Heart right ventricle (tissue), 16 donors: ENCODE measurements around the gene C13orf46. TPM values are rescaled to one million over a fixed set of nuclear protein-coding genes. Genes with fewer than 3 reads are reported as not detected.
A peak's percentile ranks its signal among the peaks of the same experiment; 100 is the strongest.

Source experiments
- ATAC-seq, 8 donors: fragments of 200-7000 bp; cut with Tn5 transposase; one replicate each; pipeline ENCODE4 v1.9.1; 2020; ENCODE audit warnings: mild to moderate bottlenecking in 8 of 8, moderate library complexity in 8 of 8, moderate number of reproducible peaks in 1 of 8
- DNase-seq, 2 donors: peaks; one replicate each; pipeline ENCODE4 v3.0.0-alpha.2; 2020
- H3K27ac ChIP-seq, 10 donors: fragments of 200-600 bp; sonication (generic) in 2 of 10; one replicate each; pipeline versions ENCODE4 v1.5.0 to v1.8.0; 2020 to 2022; ENCODE audit warnings: mild to moderate bottlenecking in 3 of 10
- H3K27me3 ChIP-seq, 7 donors: fragments of 200-600 bp; one replicate each; pipeline ENCODE4 v1.8.0; 2021 to 2022; ENCODE audit warnings: mild to moderate bottlenecking in 2 of 7
- H3K36me3 ChIP-seq, 9 donors: fragments of 200-600 bp; sonication (generic) in 1 of 9; one replicate each; pipeline versions ENCODE4 v1.5.0 to v1.8.0; 2020 to 2022; ENCODE audit warnings: mild to moderate bottlenecking in 2 of 9
- H3K4me1 ChIP-seq, 9 donors: fragments of 200-600 bp; sonication (generic) in 1 of 9; one replicate each; pipeline versions ENCODE4 v1.5.0 to v1.8.0; 2020 to 2022; ENCODE audit warnings: mild to moderate bottlenecking in 4 of 9
- H3K4me3 ChIP-seq, 10 donors: fragments of 200-600 bp; sonication (generic) in 2 of 10; one replicate each; pipeline versions ENCODE4 v1.5.0 to v1.8.0; 2020 to 2022; ENCODE audit warnings: mild to moderate bottlenecking in 7 of 10, moderate library complexity in 2 of 10
- H3K9me3 ChIP-seq, 11 donors: fragments of 200-600 bp in 10 of 11; sonication (generic) in 2 of 11; one replicate each; pipeline versions ENCODE4 v1.5.0 to v1.8.0; 2013 to 2022; ENCODE audit warnings: mild to moderate bottlenecking in 2 of 11, control low read depth in 1 of 11, moderate library complexity in 1 of 11
- WGBS, 2 donors: extraction: QIAGEN DNeasy Blood & Tissue Kit; methylation state at CpG; one replicate each; pipeline ENCODE4 v1.1.7; 2013; ENCODE audit warnings: inconsistent platforms in 1 of 2; 5-methylcytosine and 5-hydroxymethylcytosine counted together
- intact Hi-C, 10 donors: fragments of 100-400 bp; cut with DNase I; formaldehyde crosslinking; loops; one replicate each; pipeline versions ENCODE4 v1.11.1 to v1.14.2; 2022
- polyA plus RNA-seq, 2 donors: library from polyadenylated mRNA; stranded (reverse); fragments of 200-250 nt; gene quantifications; one replicate each; pipeline ENCODE4 v1.2.3, GENCODE V29; 2013
- total RNA-seq, 10 donors: library from RNA; stranded (reverse); fragmentation: NEBNext Ultra II Directional in 3 of 10; extraction: Animal tissue kit (Norgen Biotek cat#: 25700) in 3 of 10; gene quantifications; one replicate each; pipeline versions ENCODE4 v1.2.1 to v1.2.4, GENCODE V29; 2021 to 2023
- TF ChIP-seq, protein P1 (sequence below), 9 donors: fragments of 200-600 bp; sonication (generic) in 2 of 9; IDR thresholded peaks; one replicate each; pipeline versions ENCODE4 v1.5.0 to v1.8.0; 2021 to 2022; ENCODE audit warnings: antibody characterized with exemption in 9 of 9, mild to moderate bottlenecking in 5 of 9, moderate library complexity in 1 of 9
- donor health status: Arrhythmogenic right ventricular cardiomyopathy.
- donor health status: ischemic (EF 13 %, LVEDD 7.1; RV severe dilation, severe dysfunction).
- donor health status: healthy with polysubstance abuse.
- donor health status: DM: no; HTN: yes; CAD: no.
- donor health status: DM: no; HTN: no; CAD: no.
- donor health status: ischemic (EF 25% LVEDD 6.9; RV normal size, moderate dysfunction).
- donor health status: ischemic (EF 25% LVEDD 5.7; RV mildly dilated, moderate dysfunction).
- donor health status: healthy.
- donor health status: DM: yes; HTN: yes; CAD: no.
- donor health status: Ischemic cardiomyopathy.
- donor health status: ischemic (EF 35%, LVEDD 5.7; RV mildly dilated, moderate dysfunction).
- donor health status: nonischemic (EF 11% LVEDD 7.7; RV severe dilation, severe dysfunction).
- donor health status: DM: yes; HTN: yes; CAD: no.
- donor health status: PGD.
- donor health status: ischemic (EF 29% LVEDD 5.4; RV normal size, mild dysfunction).
- donor health status: nonischemic (EF 23%, LVEDD 6.1; RV moderate dilation, normal function).

Gene C13orf46
- total and polyA plus RNA-seq, 12 donors, result 0.09 to 0.80 (median 0.23) TPM

DNA sequence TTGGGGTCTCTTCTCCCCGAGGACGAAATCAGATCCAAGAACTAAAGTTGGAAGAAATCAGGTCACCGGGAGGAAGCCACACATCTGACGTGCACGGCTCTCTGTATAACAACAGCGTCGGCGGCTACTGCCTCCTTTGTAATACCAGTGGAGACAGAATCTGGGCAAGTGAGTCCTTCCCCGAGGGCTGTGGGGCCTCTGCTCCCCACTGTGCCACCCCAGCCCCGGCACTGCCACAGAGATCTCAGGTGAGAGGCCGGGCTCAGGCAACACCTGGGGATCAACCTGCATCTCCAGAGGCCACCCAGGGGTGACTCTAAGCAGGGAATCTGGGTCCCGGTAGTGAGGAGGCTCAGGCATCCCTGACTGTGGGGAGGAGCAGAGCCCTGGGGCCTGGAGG is 33.7 kb upstream of the C13orf46 start:
- H3K4me3 ChIP-seq, result no peak overlapping the region
- H3K27ac ChIP-seq, result no peak overlapping the region
- 93 to 95% methylated on average over 12 of the region's 12 CpGs for WGBS, 2 donors
- peaks cover 0 to 66% (median 12%) of the 10 kb centered on the region in 9 donors for H3K36me3 ChIP-seq
- H3K4me1 ChIP-seq, result no peaks in the 10 kb centered on the region
- H3K27me3 ChIP-seq, result no peaks in the 10 kb centered on the region
- no peak for ATAC-seq
- DNase-seq, result no peak
- TF ChIP-seq, protein P1, sequence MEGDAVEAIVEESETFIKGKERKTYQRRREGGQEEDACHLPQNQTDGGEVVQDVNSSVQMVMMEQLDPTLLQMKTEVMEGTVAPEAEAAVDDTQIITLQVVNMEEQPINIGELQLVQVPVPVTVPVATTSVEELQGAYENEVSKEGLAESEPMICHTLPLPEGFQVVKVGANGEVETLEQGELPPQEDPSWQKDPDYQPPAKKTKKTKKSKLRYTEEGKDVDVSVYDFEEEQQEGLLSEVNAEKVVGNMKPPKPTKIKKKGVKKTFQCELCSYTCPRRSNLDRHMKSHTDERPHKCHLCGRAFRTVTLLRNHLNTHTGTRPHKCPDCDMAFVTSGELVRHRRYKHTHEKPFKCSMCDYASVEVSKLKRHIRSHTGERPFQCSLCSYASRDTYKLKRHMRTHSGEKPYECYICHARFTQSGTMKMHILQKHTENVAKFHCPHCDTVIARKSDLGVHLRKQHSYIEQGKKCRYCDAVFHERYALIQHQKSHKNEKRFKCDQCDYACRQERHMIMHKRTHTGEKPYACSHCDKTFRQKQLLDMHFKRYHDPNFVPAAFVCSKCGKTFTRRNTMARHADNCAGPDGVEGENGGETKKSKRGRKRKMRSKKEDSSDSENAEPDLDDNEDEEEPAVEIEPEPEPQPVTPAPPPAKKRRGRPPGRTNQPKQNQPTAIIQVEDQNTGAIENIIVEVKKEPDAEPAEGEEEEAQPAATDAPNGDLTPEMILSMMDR (IDR thresholded peaks at IDR 0.05), result no peak
- intact Hi-C loops, result no loop called here
- H3K9me3 ChIP-seq, result no peaks in the 10 kb centered on the region

DNA sequence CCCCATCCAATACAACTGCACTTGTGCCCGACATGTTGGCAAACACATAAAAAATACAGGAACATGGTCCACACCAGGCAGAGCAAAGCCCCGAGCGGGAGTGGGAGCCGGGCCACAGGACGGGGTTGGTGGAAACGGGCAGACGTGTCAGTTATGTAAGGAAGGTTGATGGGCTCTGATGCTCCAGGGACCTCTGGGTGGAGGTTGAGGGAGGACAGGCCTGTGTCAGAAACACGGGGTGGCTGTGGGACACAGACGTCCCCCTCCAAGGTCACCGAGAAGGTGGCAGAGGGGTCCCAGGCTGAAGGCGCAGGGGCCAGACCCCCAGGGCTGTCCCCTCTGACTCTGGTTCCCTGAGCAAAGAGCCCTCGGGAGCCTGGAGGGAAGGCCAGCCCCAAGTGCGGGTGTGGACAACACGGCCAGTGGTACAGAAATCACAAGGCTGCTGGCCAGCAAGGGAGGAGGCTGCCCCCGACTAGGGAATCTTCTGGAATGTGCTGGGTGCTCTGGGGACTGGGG is 31.4 kb upstream of the C13orf46 start:
- WGBS, 2 donors, result 80 to 82% methylated on average over 15 of the region's 15 CpGs
- DNase-seq (no peak), ATAC-seq (peak in 2 of 8 donors; percentile 9 to 11)
- TF ChIP-seq, protein P1 (IDR thresholded peaks at IDR 0.05), result no peak
- H3K4me1 ChIP-seq, result no peaks in the 10 kb centered on the region
- intact Hi-C loops, result no loop called here
- H3K9me3 ChIP-seq, result no peaks in the 10 kb centered on the region
- peak overlapping the region in 1 of 10 donors; percentile 18 for H3K27ac ChIP-seq
- H3K4me3 ChIP-seq, result no peak overlapping the region
- H3K36me3 ChIP-seq, result peaks cover 0 to 68% (median 12%) of the 10 kb centered on the region in 9 donors
- H3K27me3 ChIP-seq, result no peaks in the 10 kb centered on the region

DNA sequence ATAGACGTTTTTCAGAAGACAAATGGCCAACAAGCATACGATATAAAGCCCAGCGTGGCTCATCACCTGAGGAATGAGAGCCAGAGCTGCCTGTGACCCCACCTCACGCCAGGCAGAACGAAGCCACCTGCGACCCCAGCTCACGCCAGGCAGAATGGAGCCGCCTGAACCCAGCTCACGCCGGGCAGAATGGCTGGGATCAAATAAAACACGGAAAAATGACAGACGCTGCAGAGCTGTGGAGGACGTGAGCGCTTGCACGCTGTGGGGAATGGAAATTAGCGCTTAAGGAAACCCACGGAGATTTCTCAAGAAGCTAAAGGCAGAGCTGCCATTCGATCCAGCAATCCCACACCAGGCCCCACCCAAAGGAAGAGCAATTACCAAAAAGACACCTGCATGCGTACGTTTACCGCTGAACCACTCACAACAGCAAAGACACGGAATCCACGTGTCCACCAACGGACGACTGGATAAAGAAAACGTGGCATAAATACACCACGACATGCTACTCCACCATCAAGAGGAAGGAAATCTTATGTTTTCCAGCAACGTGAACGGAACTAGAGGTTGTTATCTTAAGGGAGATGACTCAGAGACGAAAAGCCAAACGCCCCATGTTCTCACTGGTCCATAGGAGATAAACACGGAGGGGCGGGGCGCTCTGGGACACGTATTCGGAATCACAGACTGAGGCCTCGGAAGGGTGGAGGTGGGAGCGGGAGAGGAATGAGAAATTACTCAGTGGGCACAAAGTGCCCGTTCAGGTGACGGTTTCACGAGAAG is 30.7 kb upstream of the C13orf46 start:
- Histone ChIP-seq H3K36me3 (peaks cover 0 to 63% (median 7%) of the 10 kb centered on the region in 9 donors), H3K4me3 (no peak overlapping the region), H3K27ac (no peak overlapping the region), H3K4me1 (no peaks in the 10 kb centered on the region), H3K27me3 (no peaks in the 10 kb centered on the region), H3K9me3 (no peaks in the 10 kb centered on the region)
- intact Hi-C loops, result no loop called here
- TF ChIP-seq, protein P1 (IDR thresholded peaks at IDR 0.05), result no peak
- DNase-seq, result no peak
- 85 to 86% methylated on average over 41 of the region's 41 CpGs for WGBS, 2 donors
- peak in 3 of 8 donors; percentile 34 to 54 (median 43) for ATAC-seq

DNA sequence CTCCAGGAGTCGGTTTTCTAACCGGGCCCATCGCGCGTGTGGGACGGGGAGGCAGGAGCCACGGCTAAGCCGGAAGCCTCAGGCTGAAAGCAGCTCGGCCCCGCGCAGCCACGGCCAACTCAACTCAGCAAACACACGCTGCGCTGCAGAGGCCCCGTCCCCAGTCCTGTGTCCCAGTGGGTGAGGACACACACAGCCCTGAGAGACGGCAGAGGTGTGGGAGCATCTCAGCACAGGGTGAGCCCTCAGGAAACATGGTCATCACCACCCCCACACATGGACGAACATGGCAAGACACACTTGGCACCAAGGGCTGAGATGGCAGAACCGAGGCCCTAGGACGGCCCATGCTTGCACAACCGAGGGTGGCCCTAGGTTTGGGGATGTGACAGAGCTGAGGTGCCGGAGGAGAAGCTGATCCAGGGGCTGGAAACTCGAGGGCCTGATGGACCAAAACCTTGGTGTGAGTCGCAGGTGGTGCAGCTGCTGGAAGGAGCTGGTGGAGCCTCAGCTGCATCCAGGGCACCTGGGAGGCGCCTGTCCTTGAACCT is 29.0 kb upstream of the C13orf46 start:
- DNase-seq (no peak), ATAC-seq (no peak)
- no peak overlapping the region for H3K4me3 ChIP-seq
- H3K9me3 ChIP-seq, result no peaks in the 10 kb centered on the region
- no peak overlapping the region for H3K27ac ChIP-seq
- TF ChIP-seq, protein P1 (IDR thresholded peaks at IDR 0.05), result no peak
- 95 to 96% methylated on average over 24 of the region's 24 CpGs for WGBS, 2 donors
- H3K4me1 ChIP-seq, result peaks cover 0 to 10% (median 2%) of the 10 kb centered on the region in 9 donors
- no peaks in the 10 kb centered on the region for H3K27me3 ChIP-seq
- intact Hi-C loops, result no loop called here
- H3K36me3 ChIP-seq, result peaks cover 0 to 68% (median 0%) of the 10 kb centered on the region in 9 donors
